ENCODE data around the gene TDRD7.
"Not testable (repeated sequence)": the region's sequence is repeated elsewhere in the genome, so short reads cannot be mapped to it uniquely, and the experiment has no call there.

Gene TDRD7

GRCh38 chr9:97480749-97481148, 68.9 kb downstream of the TDRD7 start:
- FAIRE-seq (no peak), DNase-seq (ENCODE audit: insufficient read length) (no peak)
- TF ChIP-seq POLR2AphosphoS5 (IDR thresholded peaks at IDR 0.05; ENCODE audit: low read depth, low read length) (no peak), TAF1 (IDR thresholded peaks at IDR 0.05; ENCODE audit: borderline replicate concordance, low read depth, low read length) (no peak), POLR2A (IDR thresholded peaks at IDR 0.05; ENCODE audit: low read depth, low read length) (no peak)

GRCh38 chr9:97484134-97484533, 72.2 kb downstream of the TDRD7 start:
- no peak for FAIRE-seq
- DNase-seq (ENCODE audit: insufficient read length), result no peak
- no peak for TF ChIP-seq TAF1 (IDR thresholded peaks at IDR 0.05; ENCODE audit: borderline replicate concordance, low read depth, low read length)
- TF ChIP-seq POLR2A (IDR thresholded peaks at IDR 0.05; ENCODE audit: low read depth, low read length), result no peak
- TF ChIP-seq POLR2AphosphoS5 (IDR thresholded peaks at IDR 0.05; ENCODE audit: low read depth, low read length), result no peak

- TF ChIP-seq POLR2AphosphoS5 (IDR thresholded peaks at IDR 0.05; ENCODE audit: low read depth, low read length) (no peak), TAF1 (IDR thresholded peaks at IDR 0.05; ENCODE audit: borderline replicate concordance, low read depth, low read length) (no peak), POLR2A (IDR thresholded peaks at IDR 0.05; ENCODE audit: low read depth, low read length) (no peak)
- no peak for FAIRE-seq
- DNase-seq (ENCODE audit: insufficient read length), result no peak
Observed at GRCh38 chr9:97487107-97487506, 75.2 kb downstream of the TDRD7 start.

- no peak for DNase-seq (ENCODE audit: insufficient read length)
- FAIRE-seq, result no peak
- TF ChIP-seq POLR2A (IDR thresholded peaks at IDR 0.05; ENCODE audit: low read depth, low read length), result no peak
- TF ChIP-seq TAF1 (IDR thresholded peaks at IDR 0.05; ENCODE audit: borderline replicate concordance, low read depth, low read length), result no peak
- no peak for TF ChIP-seq POLR2AphosphoS5 (IDR thresholded peaks at IDR 0.05; ENCODE audit: low read depth, low read length)
Observed at GRCh38 chr9:97487861-97488260, 76.0 kb downstream of the TDRD7 start.

GRCh38 chr9:97491216-97491999, 79.5 kb downstream of the TDRD7 start:
- TF ChIP-seq TAF1 (IDR thresholded peaks at IDR 0.05; ENCODE audit: borderline replicate concordance, low read depth, low read length) (no peak), POLR2A (IDR thresholded peaks at IDR 0.05; ENCODE audit: low read depth, low read length) (no peak), POLR2AphosphoS5 (IDR thresholded peaks at IDR 0.05; ENCODE audit: low read depth, low read length) (no peak)
- DNase-seq (ENCODE audit: insufficient read length) (no peak), FAIRE-seq (peak; percentile 40)

- DNase-seq (ENCODE audit: insufficient read length); FAIRE-seq: not testable (repeated sequence)
Observed at GRCh38 chr9:97497558-97498375, 85.9 kb downstream of the TDRD7 start.

GRCh38 chr9:97498846-97499245, 87.0 kb downstream of the TDRD7 start:
- not testable (repeated sequence) for DNase-seq (ENCODE audit: insufficient read length); FAIRE-seq

GRCh38 chr9:97500263-97500662, 88.4 kb downstream of the TDRD7 start:
- no peak for FAIRE-seq
- no peak for DNase-seq (ENCODE audit: insufficient read length)
- TF ChIP-seq TAF1 (IDR thresholded peaks at IDR 0.05; ENCODE audit: borderline replicate concordance, low read depth, low read length) (no peak), POLR2AphosphoS5 (IDR thresholded peaks at IDR 0.05; ENCODE audit: low read depth, low read length) (no peak), POLR2A (IDR thresholded peaks at IDR 0.05; ENCODE audit: low read depth, low read length) (no peak)

GRCh38 chr9:97500765-97501176, 88.9 kb downstream of the TDRD7 start:
- no peak for DNase-seq (ENCODE audit: insufficient read length)
- no peak for TF ChIP-seq POLR2A (IDR thresholded peaks at IDR 0.05; ENCODE audit: low read depth, low read length)
- no peak for TF ChIP-seq POLR2AphosphoS5 (IDR thresholded peaks at IDR 0.05; ENCODE audit: low read depth, low read length)
- no peak for TF ChIP-seq TAF1 (IDR thresholded peaks at IDR 0.05; ENCODE audit: borderline replicate concordance, low read depth, low read length)
- no peak for FAIRE-seq

GRCh38 chr9:97501177-97501971, 89.5 kb downstream of the TDRD7 start, which contains the start of gene TMOD1:
Gene TMOD1, plus strand, starts transcription at chr9:97501666. Its CDS starts 22,523 bp downstream, at chr9:97524189.
- peak; percentile 56 for FAIRE-seq
- peak; percentile 90 for DNase-seq (ENCODE audit: insufficient read length)

GRCh38 chr9:97501972-97502221, 90.0 kb downstream of the TDRD7 start:
- DNase-seq (ENCODE audit: insufficient read length) (peak; percentile 51), FAIRE-seq (no peak)
- TF ChIP-seq TAF1 (IDR thresholded peaks at IDR 0.05; ENCODE audit: borderline replicate concordance, low read depth, low read length), result no peak
- TF ChIP-seq POLR2A (IDR thresholded peaks at IDR 0.05; ENCODE audit: low read depth, low read length), result no peak

More at GRCh38 chr9:97501177-97501971, 89.5 kb downstream of the TDRD7 start, which contains the start of gene TMOD1:
- TF ChIP-seq POLR2A (IDR thresholded peaks at IDR 0.05; ENCODE audit: low read depth, low read length) (peak; percentile 39; the same call in 1 of the 2 replicates), POLR2AphosphoS5 (IDR thresholded peaks at IDR 0.05; ENCODE audit: low read depth, low read length) (0 out of 2 replicates have a peak, but pooled peaks have one; percentile 39), TAF1 (IDR thresholded peaks at IDR 0.05; ENCODE audit: borderline replicate concordance, low read depth, low read length) (no peak)
